Omental fat pad (tissue), 4 donors: ENCODE measurements around the gene RECK. TPM values are rescaled to one million over a fixed set of nuclear protein-coding genes. Genes with fewer than 3 reads are reported as not detected.

Source experiments
- ATAC-seq: fragments of 150-250 bp; one replicate; pipeline ENCODE4 v1.9.1; 2016; ENCODE audit warnings: mild to moderate bottlenecking, moderate library complexity; ENCODE audit not compliant: low FRiP score
- DNase-seq: peaks from one replicate; pipeline ENCODE4 v3.0.0-alpha.2; 2019; ENCODE audit warnings: low spot score
- CTCF ChIP-seq, 3 donors: fragments of 450-650 bp; IDR thresholded peaks; one replicate each; pipeline ENCODE4 v1.5.1; 2016 to 2017; ENCODE audit warnings: antibody characterized with exemption in 3 of 3, mild to moderate bottlenecking in 3 of 3, moderate library complexity in 2 of 3
- total RNA-seq, 4 donors: library from RNA; depleted of rRNA; stranded (reverse); fragments of >200 nt; gene quantifications; one replicate each; pipeline ENCODE4 v1.1.0, GENCODE V29; 2016

Gene RECK
- total RNA-seq, 4 donors from 2014 or later: 15.0 to 27.7 (median 21.7) TPM

GRCh38 chr9:36035006-36035405 is 1.7 kb upstream of the RECK start:
- TF ChIP-seq CTCF (IDR thresholded peaks at IDR 0.05): no peak
- no peak for ATAC-seq
- no peak for DNase-seq

- no peak for TF ChIP-seq CTCF (IDR thresholded peaks at IDR 0.05)
- ATAC-seq (no peak), DNase-seq (no peak)
Measured at GRCh38 chr9:36036253-36036779, 397 bp upstream of the RECK start.

GRCh38 chr9:36037549-36038122 is 923 bp downstream of the RECK start:
- ATAC-seq (no peak), DNase-seq (no peak)
- TF ChIP-seq CTCF (IDR thresholded peaks at IDR 0.05): no peak

- DNase-seq (no peak), ATAC-seq (no peak)
- TF ChIP-seq CTCF (IDR thresholded peaks at IDR 0.05): no peak
Measured at GRCh38 chr9:36039121-36039520, 2.4 kb downstream of the RECK start.

- no peak for TF ChIP-seq CTCF (IDR thresholded peaks at IDR 0.05)
- ATAC-seq (peak; percentile 70), DNase-seq (no peak)
Measured at GRCh38 chr9:36039696-36040095, 3.0 kb downstream of the RECK start.

GRCh38 chr9:36040271-36040925 is 3.7 kb downstream of the RECK start:
- no peak for TF ChIP-seq CTCF (IDR thresholded peaks at IDR 0.05)
- no peak for ATAC-seq
- DNase-seq: no peak

GRCh38 chr9:36041506-36041905 is 4.8 kb downstream of the RECK start:
- no peak for ATAC-seq
- no peak for TF ChIP-seq CTCF (IDR thresholded peaks at IDR 0.05)
- no peak for DNase-seq
